GM12873 (cell line): ENCODE data around the gene COL21A1.

Experiments used
- TF ChIP-seq, protein P1 (sequence below): IDR thresholded peaks from 2 replicates; pipeline ENCODE4 v1.5.1; 2012; ENCODE audit warnings: low read depth, mild to moderate bottlenecking, moderate library complexity, low read length, control low read depth; ENCODE audit not compliant: insufficient read depth; ENCODE audit errors: missing control alignments

COL21A1 gene

DNA sequence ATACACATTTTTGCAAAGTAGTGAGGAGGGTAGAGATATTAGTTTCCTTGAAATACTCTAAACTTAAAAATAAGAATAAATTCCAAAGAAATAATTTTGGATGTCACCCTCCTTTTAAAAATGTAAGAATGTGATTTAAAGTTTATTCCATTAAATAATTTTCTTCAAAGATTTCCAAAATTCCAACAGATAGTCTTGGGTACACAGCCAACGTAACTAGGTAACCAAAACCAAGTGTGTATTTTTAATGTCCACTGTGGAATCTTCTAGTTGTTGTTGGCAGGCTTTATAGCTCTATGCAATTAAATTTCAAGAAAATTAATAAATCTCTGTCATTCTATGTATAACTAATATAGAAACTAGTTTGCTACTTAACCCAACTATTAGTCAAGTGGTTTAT, 101.3 kb downstream of the COL21A1 start:
- TF ChIP-seq, protein P1, sequence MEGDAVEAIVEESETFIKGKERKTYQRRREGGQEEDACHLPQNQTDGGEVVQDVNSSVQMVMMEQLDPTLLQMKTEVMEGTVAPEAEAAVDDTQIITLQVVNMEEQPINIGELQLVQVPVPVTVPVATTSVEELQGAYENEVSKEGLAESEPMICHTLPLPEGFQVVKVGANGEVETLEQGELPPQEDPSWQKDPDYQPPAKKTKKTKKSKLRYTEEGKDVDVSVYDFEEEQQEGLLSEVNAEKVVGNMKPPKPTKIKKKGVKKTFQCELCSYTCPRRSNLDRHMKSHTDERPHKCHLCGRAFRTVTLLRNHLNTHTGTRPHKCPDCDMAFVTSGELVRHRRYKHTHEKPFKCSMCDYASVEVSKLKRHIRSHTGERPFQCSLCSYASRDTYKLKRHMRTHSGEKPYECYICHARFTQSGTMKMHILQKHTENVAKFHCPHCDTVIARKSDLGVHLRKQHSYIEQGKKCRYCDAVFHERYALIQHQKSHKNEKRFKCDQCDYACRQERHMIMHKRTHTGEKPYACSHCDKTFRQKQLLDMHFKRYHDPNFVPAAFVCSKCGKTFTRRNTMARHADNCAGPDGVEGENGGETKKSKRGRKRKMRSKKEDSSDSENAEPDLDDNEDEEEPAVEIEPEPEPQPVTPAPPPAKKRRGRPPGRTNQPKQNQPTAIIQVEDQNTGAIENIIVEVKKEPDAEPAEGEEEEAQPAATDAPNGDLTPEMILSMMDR, result no peak

DNA sequence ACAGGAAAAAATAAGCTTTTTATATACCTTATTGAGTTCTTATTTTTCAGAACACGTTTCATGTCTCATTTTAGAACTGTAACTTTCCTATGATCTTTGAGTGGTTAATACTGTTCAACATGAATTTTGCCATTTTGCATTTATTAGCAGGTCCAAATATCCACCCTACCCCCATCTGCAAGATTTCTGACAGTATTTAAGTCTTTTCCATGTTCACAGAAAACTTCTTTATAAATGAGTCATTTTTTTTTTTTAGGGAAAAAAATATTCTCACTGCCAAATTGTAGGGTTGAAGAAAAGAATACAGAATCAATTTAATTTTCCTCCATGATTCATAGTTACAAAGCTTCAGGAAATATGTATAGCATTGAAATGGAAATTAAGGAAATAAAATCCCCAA, 101.8 kb downstream of the COL21A1 start:
- TF ChIP-seq, protein P1, result no peak

DNA sequence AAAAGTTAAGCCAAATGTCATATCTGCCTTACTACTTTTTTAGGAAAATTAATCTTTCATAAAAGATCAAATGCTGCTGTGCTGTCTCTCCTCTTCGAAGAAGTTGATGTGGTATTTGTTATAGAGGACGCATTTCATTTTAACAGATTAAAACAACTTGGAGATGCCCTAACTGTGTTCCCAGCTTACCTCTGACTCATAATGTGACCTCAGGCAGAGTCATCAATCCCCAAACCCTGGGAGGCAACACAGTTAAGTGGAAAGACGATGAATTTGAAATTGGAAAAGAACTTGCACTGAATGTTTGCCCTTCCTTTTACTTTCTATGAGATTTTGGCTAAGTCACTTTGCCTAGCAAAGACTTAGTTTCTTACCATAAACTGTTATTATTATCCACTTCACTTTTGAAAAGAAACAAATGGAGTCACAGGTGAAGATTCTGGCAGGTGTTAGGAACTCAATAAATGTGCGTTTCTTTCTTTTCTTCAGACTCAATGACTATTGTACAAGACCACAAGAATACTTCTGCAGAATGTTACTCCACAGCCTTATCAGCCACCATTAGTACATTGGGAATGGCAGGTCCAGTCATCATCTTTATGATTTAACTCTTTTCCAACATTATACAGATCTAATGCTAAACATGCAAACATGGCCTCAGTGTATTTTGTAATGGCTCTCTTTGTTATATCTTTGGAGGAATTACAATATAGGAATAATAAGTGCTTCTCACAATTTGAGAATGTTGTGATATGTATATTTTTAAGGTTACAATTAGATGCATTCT, 102.6 kb downstream of the COL21A1 start:
- TF ChIP-seq, protein P1, result no peak

DNA sequence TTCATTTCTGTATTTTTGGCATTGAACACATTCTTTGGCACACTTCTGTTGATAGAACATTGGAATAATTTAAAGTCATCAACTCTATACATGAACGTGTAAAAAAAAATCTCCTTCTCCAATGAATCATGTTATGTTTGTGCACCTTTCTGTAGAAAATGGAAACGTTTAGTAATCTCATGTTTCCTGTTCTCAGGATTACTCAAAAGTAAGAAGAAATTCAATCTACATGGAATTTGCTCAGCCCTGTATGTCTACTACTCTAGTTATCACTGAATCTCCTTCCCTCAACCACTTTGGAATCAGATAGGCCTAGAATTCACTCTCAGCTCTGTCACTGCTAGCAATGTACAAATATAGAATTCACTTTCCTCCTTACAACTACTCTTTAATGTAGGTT, 103.6 kb downstream of the COL21A1 start:
- TF ChIP-seq, protein P1, result no peak

DNA sequence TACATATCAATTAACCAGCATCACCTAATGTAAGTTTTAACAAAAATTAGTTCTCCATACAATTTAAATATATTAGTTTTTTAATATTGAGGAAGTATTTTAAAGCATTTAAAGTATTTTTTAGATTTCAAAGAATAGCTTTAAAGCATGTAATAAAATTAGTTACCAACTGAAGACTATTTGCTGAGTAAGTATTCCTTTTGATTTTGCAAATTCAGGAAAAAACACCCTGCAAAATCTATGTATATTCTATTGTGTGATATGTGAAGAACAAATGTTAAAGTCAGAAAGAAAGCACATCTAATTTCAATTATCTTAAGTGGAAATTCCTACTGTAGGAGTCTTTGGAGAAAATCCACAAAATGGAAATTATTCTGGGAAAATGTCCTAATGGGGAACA, 107.3 kb downstream of the COL21A1 start:
- TF ChIP-seq, protein P1, result no peak

DNA sequence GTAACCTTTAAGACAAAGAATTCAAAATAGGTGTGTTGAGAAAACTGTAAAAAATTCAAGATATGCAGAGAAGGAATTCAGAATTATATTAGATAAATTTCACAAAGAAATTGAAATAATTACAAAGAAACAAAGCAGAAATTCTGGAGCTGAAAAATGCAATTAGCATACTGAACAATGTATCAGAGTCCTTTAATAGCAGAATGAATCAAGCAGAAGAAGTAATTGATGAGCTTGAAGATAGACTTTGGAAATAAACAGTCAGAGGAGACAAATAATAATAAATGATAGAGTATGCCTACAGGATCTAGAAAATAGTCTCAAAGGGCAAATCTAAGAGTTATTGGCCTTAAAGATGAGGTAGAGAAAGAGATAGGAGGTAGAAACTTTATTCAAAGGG, 131.7 kb downstream of the COL21A1 start:
- TF ChIP-seq, protein P1, result no peak

DNA sequence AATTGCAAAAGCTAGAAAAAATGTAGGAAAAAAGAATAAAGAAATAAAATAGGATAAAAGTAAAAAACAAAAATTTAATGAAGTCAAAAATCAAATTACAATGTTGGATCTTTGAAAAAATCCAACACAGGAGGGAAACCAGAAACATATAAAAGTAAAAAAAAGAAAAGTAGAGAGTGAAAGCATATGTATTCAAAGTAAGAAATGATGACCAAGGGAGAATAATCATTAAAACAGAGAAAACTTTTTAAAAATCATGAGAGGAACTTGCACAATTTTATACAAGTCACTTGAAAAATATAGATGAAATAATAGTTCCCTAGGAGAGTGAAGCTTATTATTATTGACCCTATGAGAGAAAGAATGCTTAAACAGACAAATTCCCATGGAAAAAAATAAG, 138.2 kb downstream of the COL21A1 start:
- TF ChIP-seq, protein P1, result no peak
